SH-SY5Y (cell line): ENCODE data around the gene ACVR1.

Experiments
- GATA2 ChIP-seq: IDR thresholded peaks from 2 replicates; pipeline ENCODE4 v1.6.1; 2011; ENCODE audit warnings: mild to moderate bottlenecking, low read depth, low read length
- GATA3 ChIP-seq: IDR thresholded peaks from 2 replicates; pipeline ENCODE4 v1.6.1; 2011; ENCODE audit warnings: low read depth, mild to moderate bottlenecking, low read length, moderate library complexity

The ACVR1 gene

GRCh38 chr2:157758586-157758985, 117.5 kb downstream of the ACVR1 start:
- TF ChIP-seq GATA2 (no peak), GATA3 (no peak)

DNA sequence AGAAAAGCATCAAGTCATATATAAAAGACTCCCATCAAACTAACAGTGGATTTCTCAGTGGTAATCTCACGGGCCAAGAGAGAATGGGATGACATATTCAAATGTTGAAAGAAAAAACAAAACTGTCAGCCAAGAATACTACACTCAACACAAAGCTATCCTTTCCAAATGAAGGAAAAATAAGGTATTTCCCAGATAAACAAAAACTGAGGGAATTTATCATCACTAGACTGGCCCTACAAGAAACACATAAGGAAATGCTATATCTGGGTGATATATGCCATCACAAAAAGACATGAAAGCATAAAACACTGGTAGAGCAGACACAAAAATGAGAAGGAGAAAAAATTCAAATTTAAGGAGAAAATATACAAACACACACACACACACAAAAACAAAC, 118.6 kb downstream of the ACVR1 start:
- TF ChIP-seq GATA2 (no peak), GATA3 (no peak)

DNA sequence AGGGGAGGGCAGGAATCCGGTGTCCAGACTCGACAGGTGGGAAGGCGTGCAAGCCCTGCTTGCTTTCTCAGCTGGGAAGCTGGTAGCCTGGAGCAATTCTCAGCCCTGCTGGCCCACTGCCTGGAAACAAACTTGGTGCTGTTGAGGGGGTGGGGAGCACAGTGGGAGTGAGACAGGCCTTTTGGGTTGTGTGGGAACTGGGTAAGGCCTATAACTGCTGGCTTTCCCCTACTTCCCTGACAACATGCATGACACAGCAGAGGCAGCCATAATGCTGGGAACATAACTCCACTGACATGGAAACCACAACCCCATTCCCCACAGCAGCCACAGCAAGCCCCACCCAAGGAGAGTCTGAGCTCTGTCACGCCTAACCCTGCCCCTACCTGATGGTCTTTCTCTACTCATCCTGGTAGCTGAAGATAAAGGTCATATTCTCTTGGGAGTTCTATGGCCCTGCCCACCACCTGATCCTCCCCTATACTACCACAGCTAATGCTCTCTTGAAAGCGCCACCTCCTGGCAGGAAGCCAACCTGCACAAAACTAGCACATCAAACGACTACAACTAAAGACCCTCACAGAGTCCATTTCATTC, 124.6 kb downstream of the ACVR1 start:
- no peak for TF ChIP-seq GATA3
- TF ChIP-seq GATA2: no peak

- no peak for TF ChIP-seq GATA3
- no peak for TF ChIP-seq GATA2
These were observed 126.4 kb downstream of the ACVR1 start for GRCh38 chr2:157749684-157750083.

GRCh38 chr2:157748371-157749142, 127.6 kb downstream of the ACVR1 start:
- TF ChIP-seq GATA2: no peak
- TF ChIP-seq GATA3: no peak

DNA sequence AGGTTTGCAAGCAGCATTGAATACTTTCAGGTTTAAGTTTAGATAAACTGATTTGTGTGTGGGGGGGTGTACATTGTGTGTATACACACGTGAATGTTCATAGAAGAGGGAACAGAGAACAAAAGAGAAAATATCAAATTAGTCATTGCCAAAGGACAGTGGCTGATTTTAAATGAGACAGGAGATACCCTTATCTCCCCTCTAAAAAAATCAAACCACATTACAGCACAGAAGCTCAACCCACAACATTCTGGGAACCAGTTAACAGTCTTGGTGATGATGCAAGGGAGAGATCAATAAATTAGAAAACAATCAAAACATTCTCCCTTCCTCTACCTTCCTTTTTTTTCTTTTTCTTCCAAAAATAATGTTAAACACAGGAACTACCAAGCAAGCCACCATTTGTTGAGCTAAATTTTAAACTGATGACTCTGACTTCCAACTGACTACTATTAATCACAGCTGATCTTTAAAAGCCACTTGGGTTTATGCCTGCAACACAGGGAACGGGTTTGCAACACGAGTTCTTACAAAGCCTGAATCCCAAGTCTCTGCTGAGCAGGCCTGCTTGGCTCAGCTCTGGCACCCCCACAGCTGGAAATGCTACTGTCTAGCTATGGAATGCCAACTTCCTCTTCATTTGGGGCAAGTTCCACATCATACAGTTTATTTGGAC, 128.3 kb downstream of the ACVR1 start:
- TF ChIP-seq GATA2: no peak
- TF ChIP-seq GATA3: no peak

DNA sequence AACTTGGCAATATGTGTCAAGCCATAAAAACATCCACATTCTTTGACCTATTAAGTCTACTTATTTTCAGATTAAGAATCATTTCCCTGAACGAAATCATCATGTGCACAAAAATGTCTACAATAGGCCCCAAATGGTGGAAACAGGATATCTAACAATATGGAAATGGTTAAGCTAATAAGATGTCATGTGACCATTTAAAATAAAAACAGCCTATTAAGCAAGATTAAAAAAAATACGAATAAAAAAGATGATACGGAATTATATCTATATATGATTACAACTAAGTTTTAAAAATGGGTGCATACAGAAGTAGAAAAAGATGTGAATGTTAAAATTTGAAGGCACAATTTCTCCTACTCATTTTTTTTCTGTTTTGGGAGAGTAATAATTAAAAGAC, 128.8 kb downstream of the ACVR1 start:
- TF ChIP-seq GATA2: no peak

DNA sequence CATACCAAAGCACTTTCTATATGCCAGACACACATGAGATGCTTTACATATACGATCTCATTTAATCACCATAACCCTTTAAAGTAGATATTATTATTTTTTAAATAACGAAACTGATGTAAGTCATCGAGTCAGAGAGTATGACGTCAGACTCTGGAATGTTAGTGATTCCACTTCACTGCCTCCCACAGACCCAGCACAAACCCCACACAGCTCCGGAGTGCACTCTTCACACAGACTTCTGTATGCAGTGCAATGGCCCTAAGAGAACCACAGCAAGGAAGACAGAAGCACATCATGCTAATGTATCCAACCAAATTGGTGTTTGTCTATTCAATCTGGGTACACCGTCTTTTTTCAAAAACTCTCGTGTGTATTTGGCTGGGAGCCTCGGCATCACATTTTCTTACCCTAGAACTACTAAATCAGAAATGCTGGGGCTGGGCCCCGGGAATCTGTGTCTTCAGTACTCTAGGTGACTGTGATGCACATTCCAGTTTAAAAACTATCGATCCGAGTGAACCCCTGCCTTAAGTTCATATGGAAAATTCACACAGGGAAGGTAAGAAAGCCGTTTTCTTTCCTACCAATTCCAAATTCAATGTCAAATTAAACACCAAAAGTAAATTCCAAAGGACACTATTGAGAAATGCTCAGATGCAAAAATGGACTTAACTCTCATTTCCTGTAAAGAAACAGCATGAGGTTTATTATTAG, 129.7 kb downstream of the ACVR1 start:
- TF ChIP-seq GATA2 (no peak), GATA3 (no peak)

DNA sequence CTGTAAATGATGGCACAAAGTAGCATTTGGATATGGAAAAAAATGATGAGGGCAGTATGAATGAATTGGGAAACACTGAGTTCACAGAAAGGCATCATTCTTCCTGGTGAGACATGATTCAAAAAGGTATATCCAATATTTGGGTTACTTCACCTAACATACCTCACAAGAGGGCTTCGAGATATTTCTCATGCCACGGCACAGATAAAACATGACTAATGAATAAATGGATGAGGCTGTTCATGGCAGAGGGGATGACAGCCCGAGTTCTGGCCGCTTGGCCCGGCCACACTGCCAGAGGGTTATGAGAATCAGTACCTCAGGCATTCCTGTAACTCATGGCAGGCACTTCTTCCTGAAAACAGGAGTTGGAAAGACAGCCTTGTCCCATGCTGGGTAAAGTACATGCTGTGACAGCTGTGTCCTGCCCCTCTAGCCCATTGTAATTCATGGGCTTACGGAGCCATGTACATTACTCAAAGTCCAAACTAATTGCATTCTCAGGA, 131.5 kb downstream of the ACVR1 start:
- TF ChIP-seq GATA3 (no peak), GATA2 (no peak)

DNA sequence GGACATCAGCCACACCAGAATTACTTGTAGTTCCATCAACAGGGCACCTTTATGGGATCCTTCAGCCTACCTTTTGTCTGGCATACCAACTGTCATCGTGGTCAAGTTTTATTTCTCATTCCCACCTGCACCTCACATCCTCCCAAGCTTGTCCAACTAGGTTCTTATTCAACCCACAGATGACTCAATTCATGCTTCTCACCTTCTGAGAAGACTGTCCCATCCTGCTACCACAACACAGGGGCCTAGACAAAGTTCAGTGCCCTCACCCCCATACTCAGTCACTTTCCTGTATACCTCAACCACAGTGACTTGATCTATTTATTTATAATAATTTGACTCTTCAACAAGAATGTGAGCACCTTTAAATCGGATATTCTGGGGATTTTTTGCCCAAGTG, 133.1 kb downstream of the ACVR1 start:
- TF ChIP-seq GATA2 (no peak), GATA3 (no peak)

- TF ChIP-seq GATA3 (no peak), GATA2 (no peak)
These were observed 134.2 kb downstream of the ACVR1 start for GRCh38 chr2:157741819-157742484.

DNA sequence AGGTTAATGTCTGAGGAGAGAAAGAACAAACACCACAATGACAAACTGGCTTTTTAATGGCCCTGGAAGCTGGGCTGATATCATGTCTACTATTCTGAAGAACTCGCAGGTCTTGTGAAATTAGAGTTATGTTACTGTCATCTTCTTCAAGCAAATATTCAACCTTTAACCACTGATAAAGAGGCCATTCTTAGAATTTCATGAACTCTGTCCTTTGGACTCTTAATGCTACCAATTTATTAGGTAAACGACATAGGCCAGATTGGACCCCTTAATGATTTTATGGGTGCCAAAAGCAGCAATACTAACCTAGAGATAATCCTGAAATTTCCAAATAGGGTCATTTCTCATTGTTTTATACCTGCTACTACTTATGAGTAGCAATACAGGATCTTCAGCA, 138.5 kb downstream of the ACVR1 start:
- TF ChIP-seq GATA3 (no peak), GATA2 (no peak)

- no peak for TF ChIP-seq GATA3
- TF ChIP-seq GATA2: no peak
These were observed 140.6 kb downstream of the ACVR1 start for GRCh38 chr2:157735532-157735931.

DNA sequence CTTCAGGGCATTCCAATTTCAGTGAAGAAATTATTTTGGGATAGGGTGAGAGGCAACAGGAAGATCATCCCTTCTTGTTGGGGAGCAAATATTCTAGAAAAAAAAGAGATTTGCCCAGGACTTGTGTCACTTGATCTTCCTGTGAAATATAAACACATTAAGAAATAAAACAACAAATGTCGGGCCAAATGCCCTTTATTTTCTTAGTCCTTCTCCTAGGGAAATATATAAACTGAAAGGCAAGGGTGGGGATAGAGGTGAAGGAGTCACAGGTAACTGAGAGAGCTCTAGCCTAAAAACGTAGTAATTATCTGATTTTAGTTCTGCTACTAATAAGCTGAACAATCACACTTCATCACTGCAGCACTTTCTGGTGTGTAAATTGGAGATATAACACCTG, 142.9 kb downstream of the ACVR1 start:
- TF ChIP-seq GATA2 (no peak), GATA3 (no peak)

- TF ChIP-seq GATA2: no peak
- TF ChIP-seq GATA3: no peak
These were observed 143.5 kb downstream of the ACVR1 start for GRCh38 chr2:157732596-157732995.

GRCh38 chr2:157727693-157728092, 148.4 kb downstream of the ACVR1 start:
- TF ChIP-seq GATA3: no peak
- TF ChIP-seq GATA2: no peak
